ENCODE data around the gene CCDC183.
"Not testable (repeated sequence)": the region's sequence is repeated elsewhere in the genome, so short reads cannot be mapped to it uniquely, and the experiment has no call there.

Gene CCDC183

GRCh38 chr9:136840140-136840876 lies 44.2 kb downstream of the CCDC183 start:
- no peak for DNase-seq

- no peak for DNase-seq
Observed at GRCh38 chr9:136840877-136841645, 44.9 kb downstream of the CCDC183 start.

- not testable (repeated sequence) for DNase-seq
Observed at GRCh38 chr9:136841646-136842379, 45.7 kb downstream of the CCDC183 start.

GRCh38 chr9:136842380-136842948 lies 46.3 kb downstream of the CCDC183 start, which contains the start of gene AJM1:
AJM1 (plus strand) TSS chr9:136842478; CDS start chr9:136844415, 1,937 bp downstream.
- DNase-seq = peak; percentile 87

GRCh38 chr9:136843159-136843800 lies 47.1 kb downstream of the CCDC183 start:
- DNase-seq = not testable (repeated sequence)

- peak; percentile 67 for DNase-seq
Observed at GRCh38 chr9:136843801-136844740, 47.9 kb downstream of the CCDC183 start.

GRCh38 chr9:136844761-136845464 lies 48.8 kb downstream of the CCDC183 start:
- no peak for DNase-seq

GRCh38 chr9:136845465-136846260 lies 49.5 kb downstream of the CCDC183 start:
- DNase-seq = no peak

GRCh38 chr9:136846376-136847087 lies 50.4 kb downstream of the CCDC183 start:
- no peak for DNase-seq

GRCh38 chr9:136847088-136847825 lies 51.1 kb downstream of the CCDC183 start:
- DNase-seq = peak; percentile 54

GRCh38 chr9:136847826-136848392 lies 51.8 kb downstream of the CCDC183 start:
- peak; percentile 91 for DNase-seq

- peak; percentile 55 for DNase-seq
Observed at GRCh38 chr9:136848393-136849037, 52.4 kb downstream of the CCDC183 start.

- DNase-seq = peak; percentile 99
Observed at GRCh38 chr9:136849038-136849959, 53.2 kb downstream of the CCDC183 start, which contains the start of gene PHPT1. PHPT1 (plus strand) TSS chr9:136849409; CDS start chr9:136849431, 22 bp downstream.

GRCh38 chr9:136849960-136850865 lies 54.1 kb downstream of the CCDC183 start:
- no peak for DNase-seq

All from activated CD4-positive, alpha-beta T cell treated with anti-CD3 and anti-CD28 coated beads, Interleukin-2, Interleukin-6, amounts not matched to agents 100 ng/mL and 50 ng/mL, durations not matched to agents 16 hours and 8 hours (primary cell).